HepG2 (cell line): ENCODE data around the gene MAEA. TPM values are rescaled to one million over a fixed set of nuclear protein-coding genes. Genes with fewer than 3 reads are reported as not detected.

ENCODE experiments used
- ATAC-seq: fragments of 200-7000 bp; cut with Tn5 transposase; 3 replicates; pipeline ENCODE4 v1.9.1; 2020; ENCODE audit warnings: mild to moderate bottlenecking, moderate library complexity
- BruUV-seq: library from RNA; stranded (reverse); fragments of 400-500 nt; replicated peaks from 2 replicates; lab custom pipeline; 2021; lab: Mats Ljungman, UMichigan
- CTCF ChIA-PET: fragments of 300-600 bp; formaldehyde crosslinking; extraction: SDS; loops from one replicate; lab custom pipeline; 2021; ENCODE audit warnings: low total read pairs, inconsistent platforms, low intra/inter-chr PET ratio; lab: Yijun Ruan, JAX
- POLR2A ChIA-PET: fragments of 350-600 bp; sonication (Branson Sonifier 250); formaldehyde crosslinking; loops from one replicate; lab custom pipeline; 2020; ENCODE audit warnings: antibody characterized with exemption, inconsistent platforms; lab: Yijun Ruan, JAX
- DNase-seq: peaks from one replicate; pipeline ENCODE4 v3.0.0-alpha.2; 2015; ENCODE audit warnings: low spot score
- FAIRE-seq: peaks from 3 replicates; lab custom pipeline; 2011; peaks lifted over from hg19 to GRCh38; lab: Jason Lieb, UNC
- H2AFZ ChIP-seq: one replicate; pipeline ENCODE4 v1.6.1; 2011; ENCODE audit warnings: low read length, inconsistent platforms
- H3K27ac ChIP-seq: fragments of 300-600 bp; 3 replicates; pipeline ENCODE4 v1.8.0; 2011; ENCODE audit warnings: mixed run types, mild to moderate bottlenecking, mixed read lengths, low read length, inconsistent platforms; ENCODE audit not compliant: insufficient read depth; ENCODE audit errors: extremely low read length
- H3K27me3 ChIP-seq, 2 experiments: fragments of 200-600 bp in 1 of 2; 2 replicates in 1 of 2; 3 replicates in 1 of 2; pipeline versions ENCODE4 v1.6.0 to v1.8.0; 2011; ENCODE audit warnings: low read length in 2 of 2, mild to moderate bottlenecking in 2 of 2, moderate library complexity in 2 of 2, inconsistent platforms in 1 of 2; ENCODE audit not compliant: insufficient read depth in 2 of 2, control insufficient read depth in 1 of 2
- H3K36me3 ChIP-seq, 2 experiments: fragments of 200-600 bp in 1 of 2; replicated peaks in 1 of 2; 2 replicates in 1 of 2; 3 replicates in 1 of 2; pipeline versions ENCODE4 v1.5.1 to v1.8.0; 2011; ENCODE audit warnings: low read length in 2 of 2, inconsistent platforms in 1 of 2; ENCODE audit not compliant: insufficient read depth in 2 of 2, control insufficient read depth in 1 of 2
- H3K4me1 ChIP-seq: 2 replicates; pipeline ENCODE4 v1.5.1; 2012; ENCODE audit warnings: low read length, inconsistent platforms; ENCODE audit not compliant: insufficient read depth
- H3K4me2 ChIP-seq: 2 replicates; pipeline ENCODE4 v1.6.0; 2011; ENCODE audit warnings: low read depth, low read length, inconsistent platforms
- H3K4me3 ChIP-seq, 3 experiments: fragments of 200-600 bp in 1 of 3; sonication (generic), shearing (Covaris generic) in 1 of 3; replicated peaks in 1 of 3; 2 replicates each; pipeline ENCODE4 v1.5.1; 2011 to 2016; ENCODE audit warnings: low read length in 3 of 3, inconsistent platforms in 2 of 3, low read depth in 2 of 3, mild to moderate bottlenecking in 2 of 3, control low read depth in 1 of 3, mixed read lengths in 1 of 3; ENCODE audit not compliant: insufficient read depth in 1 of 3
- H3K79me2 ChIP-seq: one replicate; pipeline ENCODE4 v1.6.1; 2011; ENCODE audit warnings: low read length, inconsistent platforms; ENCODE audit not compliant: insufficient read depth
- H3K9ac ChIP-seq: 2 replicates; pipeline ENCODE4 v1.6.0; 2011; ENCODE audit warnings: mild to moderate bottlenecking, low read depth, low read length, inconsistent platforms; ENCODE audit not compliant: insufficient read depth
- H3K9me3 ChIP-seq: 2 replicates; pipeline ENCODE4 v1.5.1; 2012; ENCODE audit warnings: mild to moderate bottlenecking, low read length
- H4K20me1 ChIP-seq: 2 replicates; pipeline ENCODE4 v1.6.0; 2011; ENCODE audit warnings: inconsistent platforms, mild to moderate bottlenecking, low read length, moderate library complexity; ENCODE audit not compliant: insufficient read depth
- DDIT3 ChIP-seq: sonication (generic); formaldehyde crosslinking; IDR thresholded peaks from 2 replicates; pipeline ENCODE4 v1.4.0; 2020; ENCODE audit warnings: mild to moderate bottlenecking, missing genetic modification reagents
- KLF11 ChIP-seq: IDR thresholded peaks from 2 replicates; pipeline ENCODE4 v1.6.1; 2016; ENCODE audit warnings: missing compliant biosample characterization
- MTA3 ChIP-seq: sonication (generic); formaldehyde crosslinking; IDR thresholded peaks from 2 replicates; pipeline ENCODE4 v1.4.0; 2020; ENCODE audit warnings: missing genetic modification reagents
- NFKBIZ ChIP-seq: IDR thresholded peaks from 2 replicates; pipeline ENCODE4 v1.6.1; 2018; ENCODE audit warnings: missing genetic modification reagents, missing compliant biosample characterization
- NR2C2 ChIP-seq: sonication (generic); formaldehyde crosslinking; IDR thresholded peaks from 2 replicates; pipeline ENCODE4 v1.4.0; 2020; ENCODE audit warnings: missing genetic modification reagents, mild to moderate bottlenecking, moderate library complexity, borderline replicate concordance
- PAXIP1 ChIP-seq: sonication (generic); formaldehyde crosslinking; conservative IDR thresholded peaks from 2 replicates; pipeline ENCODE4 v1.4.0; 2020; ENCODE audit warnings: mild to moderate bottlenecking, missing genetic modification reagents, moderate library complexity
- ZNF276 ChIP-seq: sonication (generic); formaldehyde crosslinking; IDR thresholded peaks from 2 replicates; pipeline ENCODE4 v1.4.0; 2020; ENCODE audit warnings: mild to moderate bottlenecking, low read depth, missing genetic modification reagents
- WGBS: methylation state at CpG from one replicate; pipeline ENCODE4 v1.1.6; 2017; ENCODE audit warnings: low lambda C conversion rate; 5-methylcytosine and 5-hydroxymethylcytosine counted together
- in situ Hi-C: cut with HindIII; loops from 2 replicates; pipeline ENCODE4 v1.10.0; 2017; ENCODE audit warnings: low pct_unique_long_range_greater_than_20kb; ENCODE audit not compliant: extremely low pct_ligation_motif_present
- intact Hi-C: fragments of 100-400 bp; cut with micrococcal nuclease; formaldehyde crosslinking; loops from one replicate; pipeline ENCODE4 v1.10.0; 2022; ENCODE audit not compliant: unreplicated experiment
- polyA plus RNA-seq, 8 experiments: library from polyadenylated mRNA; depleted of rRNA in 3 of 8; stranded (reverse) in 7 of 8; unstranded in 1 of 8; fragments of >200 nt; fragmentation: Illumina TruSeq in 4 of 8; extraction: Trizol in 4 of 8; gene quantifications; 2 replicates each; pipeline versions ENCODE4 v1.2.1 to v1.2.3, GENCODE V29; 2011 to 2016; ENCODE audit warnings: low read depth in 4 of 8, missing spikeins in 1 of 8, mixed read lengths in 1 of 8; ENCODE audit not compliant: insufficient read depth in 1 of 8
- total RNA-seq, 5 experiments: library from RNA; depleted of rRNA; stranded (reverse); fragments of >200 nt; fragmentation: Illumina TruSeq; extraction: Trizol; gene quantifications; 2 replicates each; pipeline ENCODE4 v1.2.3, GENCODE V29; 2016; ENCODE audit warnings: low read depth in 1 of 5

The MAEA gene
- total and polyA plus RNA-seq, 2 of the 13 experiments (the other 11 are each of a cell fraction or from before 2014, with no cell fraction given): 52.0 to 57.1 TPM

GRCh38 chr4:1279253-1279652 is 10.4 kb upstream of the MAEA start:
- H3K4me1 ChIP-seq: no peaks in the 10 kb centered on the region
- CTCF ChIA-PET: no interaction called here
- TF ChIP-seq DDIT3 (CRISPR knock-in tag): no peak
- no peak for TF ChIP-seq PAXIP1 (CRISPR knock-in tag)
- no peak for TF ChIP-seq MTA3 (CRISPR knock-in tag)
- no peak for TF ChIP-seq ZNF276 (CRISPR knock-in tag)
- no peak for TF ChIP-seq KLF11 (CRISPR knock-in tag)
- no peak for TF ChIP-seq NFKBIZ
- no peak for TF ChIP-seq NR2C2 (CRISPR knock-in tag)
- H3K9me3 ChIP-seq: no peaks in the 10 kb centered on the region
- no peaks in the 10 kb centered on the region for H3K27me3 ChIP-seq
- no peak for ATAC-seq
- H3K9ac ChIP-seq: no peak overlapping the region
- H3K36me3 ChIP-seq: no peaks in the 10 kb centered on the region
- WGBS: 57% methylated on average over 10 of the region's 10 CpGs
- in situ Hi-C loops: no loop called here
- H2AFZ ChIP-seq: no peak overlapping the region
- no peak overlapping the region for H3K4me3 ChIP-seq
- no peaks in the 10 kb centered on the region for H3K79me2 ChIP-seq
- POLR2A ChIA-PET: no interaction called here
- no peak overlapping the region for H3K27ac ChIP-seq
- FAIRE-seq: no peak
- BruUV-seq: no TSS peak
- H3K4me2 ChIP-seq: no peak overlapping the region
- intact Hi-C loops: no loop called here
- no peaks in the 10 kb centered on the region for H4K20me1 ChIP-seq
- DNase-seq: no peak
